GM12865 (cell line): Measurements from ENCODE around the gene FGF11.

Source experiments
- DNase-seq: peaks from one replicate; pipeline ENCODE4 v3.0.0; 2010; ENCODE audit warnings: low read depth
- H3K4me3 ChIP-seq: 2 replicates; pipeline ENCODE4 v1.5.1; 2011; ENCODE audit warnings: mild to moderate bottlenecking, low read depth, low read length, control low read depth
- CTCF ChIP-seq: IDR thresholded peaks from 2 replicates; pipeline ENCODE4 v1.5.1; 2011; ENCODE audit warnings: low read length, control low read depth, low read depth, inconsistent platforms; ENCODE audit not compliant: insufficient read depth; ENCODE audit errors: missing control alignments

The FGF11 gene

GRCh38 chr17:7425316-7425715 is 14.0 kb upstream of the FGF11 start, which contains the start of gene SPEM2:
Gene SPEM2, plus strand, starts transcription at chr17:7425616. Its CDS starts 73 bp downstream, at chr17:7425689.
- no peak for DNase-seq
- no peak within 1 kb of the TSS for H3K4me3 ChIP-seq
- TF ChIP-seq CTCF, result no peak

- H3K4me3 ChIP-seq, result no peak overlapping the region
- no peak for TF ChIP-seq CTCF
- DNase-seq, result no peak
Observed at GRCh38 chr17:7425756-7426155, 13.6 kb upstream of the FGF11 start.

- H3K4me3 ChIP-seq, result no peak overlapping the region
- no peak for DNase-seq
- TF ChIP-seq CTCF, result no peak
Observed at GRCh38 chr17:7426203-7426863, 13.0 kb upstream of the FGF11 start.

GRCh38 chr17:7426896-7427489 is 12.3 kb upstream of the FGF11 start:
- DNase-seq, result no peak
- TF ChIP-seq CTCF, result no peak
- no peak overlapping the region for H3K4me3 ChIP-seq

- TF ChIP-seq CTCF, result no peak
- no peak for DNase-seq
- H3K4me3 ChIP-seq, result no peak overlapping the region
Observed at GRCh38 chr17:7427549-7427948, 11.8 kb upstream of the FGF11 start.

- no peak for TF ChIP-seq CTCF
- DNase-seq, result no peak
- H3K4me3 ChIP-seq, result no peak within 1 kb of the TSS
Observed at GRCh38 chr17:7428557-7428956, 10.8 kb upstream of the FGF11 start, which contains the start of gene SPEM3. Gene SPEM3, plus strand, starts transcription at chr17:7428857. Its CDS starts 46 bp downstream, at chr17:7428903.
